Right atrium auricular region (tissue), 2 donors: Measurements from ENCODE around the gene UBE3D. TPM values are rescaled to one million over a fixed set of nuclear protein-coding genes. Genes with fewer than 3 reads are reported as not detected.

Experiments used
- DNase-seq: peaks from one replicate; pipeline ENCODE4 v3.0.0-alpha.2; 2019; ENCODE audit warnings: low spot score
- H3K27ac ChIP-seq, 2 donors: fragments of 200-600 bp; sonication (generic); 1 replicate in 1 of 2; 2 replicates in 1 of 2; pipeline ENCODE4 v1.5.1; 2016 to 2019
- H3K27me3 ChIP-seq, 2 donors: fragments of 200-600 bp; sonication (generic); one replicate each; pipeline versions ENCODE4 v1.5.1 to v1.6.0; 2017 to 2019
- H3K36me3 ChIP-seq: fragments of 200-600 bp; sonication (generic); one replicate; pipeline ENCODE4 v1.5.1; 2016
- H3K4me1 ChIP-seq, 2 donors: fragments of 200-600 bp; sonication (generic); one replicate each; pipeline versions ENCODE4 v1.5.1 to v1.6.0; 2017 to 2019
- H3K4me3 ChIP-seq, 2 donors: fragments of 200-600 bp; sonication (generic); 1 replicate in 1 of 2; 2 replicates in 1 of 2; pipeline ENCODE4 v1.5.1; 2017 to 2019; ENCODE audit warnings: mild to moderate bottlenecking in 1 of 2, moderate library complexity in 1 of 2
- H3K9me3 ChIP-seq, 2 donors: fragments of 200-600 bp; sonication (generic); one replicate each; pipeline ENCODE4 v1.5.1; 2019
- total RNA-seq, 2 donors: library from RNA; depleted of rRNA; stranded (reverse); fragments of >200 nt; gene quantifications; one replicate each; pipeline ENCODE4 v1.1.0, GENCODE V29; 2016
- TF ChIP-seq, protein P1 (sequence below), 2 donors: fragments of 200-600 bp; sonication (generic); IDR thresholded peaks; one replicate each; pipeline ENCODE4 v1.5.1; 2019; ENCODE audit warnings: antibody characterized with exemption in 2 of 2

Gene UBE3D
- total RNA-seq, 2 donors from 2014 or later: 3.4 to 4.2 TPM

GRCh38 chr6:83072726-83073125 lies 7.1 kb upstream of the UBE3D start:
- Histone ChIP-seq H3K27me3 (no peaks in the 10 kb centered on the region), H3K36me3 (no peaks in the 10 kb centered on the region)
- TF ChIP-seq, protein P1, sequence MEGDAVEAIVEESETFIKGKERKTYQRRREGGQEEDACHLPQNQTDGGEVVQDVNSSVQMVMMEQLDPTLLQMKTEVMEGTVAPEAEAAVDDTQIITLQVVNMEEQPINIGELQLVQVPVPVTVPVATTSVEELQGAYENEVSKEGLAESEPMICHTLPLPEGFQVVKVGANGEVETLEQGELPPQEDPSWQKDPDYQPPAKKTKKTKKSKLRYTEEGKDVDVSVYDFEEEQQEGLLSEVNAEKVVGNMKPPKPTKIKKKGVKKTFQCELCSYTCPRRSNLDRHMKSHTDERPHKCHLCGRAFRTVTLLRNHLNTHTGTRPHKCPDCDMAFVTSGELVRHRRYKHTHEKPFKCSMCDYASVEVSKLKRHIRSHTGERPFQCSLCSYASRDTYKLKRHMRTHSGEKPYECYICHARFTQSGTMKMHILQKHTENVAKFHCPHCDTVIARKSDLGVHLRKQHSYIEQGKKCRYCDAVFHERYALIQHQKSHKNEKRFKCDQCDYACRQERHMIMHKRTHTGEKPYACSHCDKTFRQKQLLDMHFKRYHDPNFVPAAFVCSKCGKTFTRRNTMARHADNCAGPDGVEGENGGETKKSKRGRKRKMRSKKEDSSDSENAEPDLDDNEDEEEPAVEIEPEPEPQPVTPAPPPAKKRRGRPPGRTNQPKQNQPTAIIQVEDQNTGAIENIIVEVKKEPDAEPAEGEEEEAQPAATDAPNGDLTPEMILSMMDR (IDR thresholded peaks at IDR 0.05): no peak

GRCh38 chr6:83071707-83072106 lies 6.1 kb upstream of the UBE3D start:
- no peak overlapping the region for H3K4me3 ChIP-seq
- no peaks in the 10 kb centered on the region for H3K9me3 ChIP-seq
- TF ChIP-seq, protein P1 (IDR thresholded peaks at IDR 0.05): no peak
- peak overlapping the region in 1 of 2 donors; percentile 5 for H3K27ac ChIP-seq
- peaks cover 0 to 34% of the 10 kb centered on the region in 2 donors for H3K4me1 ChIP-seq
- no peaks in the 10 kb centered on the region for H3K27me3 ChIP-seq
- H3K36me3 ChIP-seq: no peaks in the 10 kb centered on the region
- DNase-seq: no peak

More at GRCh38 chr6:83072726-83073125, 7.1 kb upstream of the UBE3D start:
- H3K27ac ChIP-seq: no peak overlapping the region
- DNase-seq: no peak
- H3K4me3 ChIP-seq: no peak overlapping the region
- H3K9me3 ChIP-seq: no peaks in the 10 kb centered on the region
- peaks cover 0 to 34% of the 10 kb centered on the region in 2 donors for H3K4me1 ChIP-seq

GRCh38 chr6:83071023-83071422 lies 5.4 kb upstream of the UBE3D start:
- TF ChIP-seq, protein P1 (IDR thresholded peaks at IDR 0.05): no peak
- H3K27ac ChIP-seq: peak overlapping the region in 1 of 2 donors; percentile 5
- peaks cover 0 to 34% of the 10 kb centered on the region in 2 donors for H3K4me1 ChIP-seq
- no peaks in the 10 kb centered on the region for H3K27me3 ChIP-seq
- no peak for DNase-seq
- H3K36me3 ChIP-seq: no peaks in the 10 kb centered on the region
- no peak overlapping the region for H3K4me3 ChIP-seq
- no peaks in the 10 kb centered on the region for H3K9me3 ChIP-seq

GRCh38 chr6:83069633-83070032 lies 4.0 kb upstream of the UBE3D start:
- no peak for DNase-seq
- TF ChIP-seq, protein P1 (IDR thresholded peaks at IDR 0.05): no peak
- Histone ChIP-seq H3K27me3 (no peaks in the 10 kb centered on the region), H3K9me3 (no peaks in the 10 kb centered on the region), H3K4me1 (peaks cover 0 to 41% of the 10 kb centered on the region in 2 donors), H3K4me3 (no peak overlapping the region), H3K27ac (no peak overlapping the region), H3K36me3 (no peaks in the 10 kb centered on the region)

DNA sequence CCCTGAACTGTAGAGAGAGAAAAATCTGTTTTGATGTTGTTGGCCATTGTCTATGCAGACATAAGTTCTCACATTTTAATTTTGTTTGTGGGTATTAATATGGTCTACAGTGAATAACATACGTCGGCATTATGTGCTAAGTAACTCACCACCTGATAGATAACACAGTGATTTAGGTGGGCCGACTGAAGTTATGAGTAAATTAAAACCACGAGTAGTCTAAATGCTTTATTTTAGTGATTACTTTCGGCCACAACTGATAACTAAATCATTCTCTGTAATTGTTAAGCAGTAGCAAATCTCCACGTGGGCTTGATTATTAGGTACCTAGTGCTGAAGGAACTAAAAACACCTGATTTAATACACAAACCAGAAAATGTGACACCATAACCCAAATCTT lies 3.0 kb upstream of the UBE3D start:
- Histone ChIP-seq H3K4me3 (peak overlapping the region; percentile 69 to 88), H3K27me3 (no peaks in the 10 kb centered on the region), H3K27ac (peak overlapping the region; percentile 89 to 92), H3K4me1 (peaks cover 0 to 44% of the 10 kb centered on the region in 2 donors), H3K36me3 (no peaks in the 10 kb centered on the region), H3K9me3 (no peaks in the 10 kb centered on the region)
- TF ChIP-seq, protein P1 (IDR thresholded peaks at IDR 0.05): no peak
- DNase-seq: no peak
